Measurements from ENCODE around the gene PKP3. TPM values are rescaled to one million over a fixed set of nuclear protein-coding genes. Genes with fewer than 3 reads are reported as not detected.
"Not testable (repeated sequence)": the region's sequence is repeated elsewhere in the genome, so short reads cannot be mapped to it uniquely, and the experiment has no call there.

Gene PKP3, protein sequence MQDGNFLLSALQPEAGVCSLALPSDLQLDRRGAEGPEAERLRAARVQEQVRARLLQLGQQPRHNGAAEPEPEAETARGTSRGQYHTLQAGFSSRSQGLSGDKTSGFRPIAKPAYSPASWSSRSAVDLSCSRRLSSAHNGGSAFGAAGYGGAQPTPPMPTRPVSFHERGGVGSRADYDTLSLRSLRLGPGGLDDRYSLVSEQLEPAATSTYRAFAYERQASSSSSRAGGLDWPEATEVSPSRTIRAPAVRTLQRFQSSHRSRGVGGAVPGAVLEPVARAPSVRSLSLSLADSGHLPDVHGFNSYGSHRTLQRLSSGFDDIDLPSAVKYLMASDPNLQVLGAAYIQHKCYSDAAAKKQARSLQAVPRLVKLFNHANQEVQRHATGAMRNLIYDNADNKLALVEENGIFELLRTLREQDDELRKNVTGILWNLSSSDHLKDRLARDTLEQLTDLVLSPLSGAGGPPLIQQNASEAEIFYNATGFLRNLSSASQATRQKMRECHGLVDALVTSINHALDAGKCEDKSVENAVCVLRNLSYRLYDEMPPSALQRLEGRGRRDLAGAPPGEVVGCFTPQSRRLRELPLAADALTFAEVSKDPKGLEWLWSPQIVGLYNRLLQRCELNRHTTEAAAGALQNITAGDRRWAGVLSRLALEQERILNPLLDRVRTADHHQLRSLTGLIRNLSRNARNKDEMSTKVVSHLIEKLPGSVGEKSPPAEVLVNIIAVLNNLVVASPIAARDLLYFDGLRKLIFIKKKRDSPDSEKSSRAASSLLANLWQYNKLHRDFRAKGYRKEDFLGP
- total RNA-seq: 57.5 to 65.7 TPM (median 58.8 TPM) in 3 replicates

DNA sequence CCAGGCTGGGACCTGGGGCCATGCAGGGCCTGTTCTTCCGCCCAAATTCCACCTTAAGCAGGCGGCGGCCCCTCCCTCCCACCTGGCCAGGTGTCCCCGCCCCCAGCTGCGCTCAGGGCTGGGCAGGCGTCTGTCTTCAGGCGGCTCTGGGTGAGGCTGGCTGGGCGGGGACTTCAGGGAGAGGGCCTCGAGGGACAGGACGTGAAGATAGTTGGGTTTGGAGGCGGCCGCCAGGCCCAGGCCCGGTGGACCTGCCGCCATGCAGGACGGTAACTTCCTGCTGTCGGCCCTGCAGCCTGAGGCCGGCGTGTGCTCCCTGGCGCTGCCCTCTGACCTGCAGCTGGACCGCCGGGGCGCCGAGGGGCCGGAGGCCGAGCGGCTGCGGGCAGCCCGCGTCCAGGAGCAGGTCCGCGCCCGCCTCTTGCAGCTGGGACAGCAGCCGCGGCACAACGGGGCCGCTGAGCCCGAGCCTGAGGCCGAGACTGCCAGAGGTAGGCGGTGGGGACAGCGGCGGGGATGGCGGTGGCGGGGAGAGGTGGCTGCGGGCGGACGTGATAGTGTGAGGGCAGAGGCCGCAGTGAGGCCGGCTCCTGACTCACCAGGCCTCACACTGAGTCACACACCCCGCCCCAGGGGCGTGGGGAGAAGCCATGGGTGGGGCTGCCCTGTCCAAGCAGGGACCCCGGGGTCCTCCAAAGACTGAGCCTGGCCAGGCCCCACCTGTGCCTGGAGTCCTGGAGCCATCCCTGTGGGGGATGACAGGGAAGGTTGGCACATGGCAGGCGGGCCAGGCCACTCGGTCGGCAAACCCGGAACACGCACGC lies at the start of gene PKP3:
TSS of gene PKP3 (plus strand) at position 176 of the 824 bp plus-strand sequence. CDS start at position 260, 84 bp downstream.
- H3K4me1 Mint-ChIP-seq: peaks cover 20% of the 10 kb centered on the region
- H3K36me3 Mint-ChIP-seq: peaks cover 6% of the 10 kb centered on the region
- TF ChIP-seq, protein P1, sequence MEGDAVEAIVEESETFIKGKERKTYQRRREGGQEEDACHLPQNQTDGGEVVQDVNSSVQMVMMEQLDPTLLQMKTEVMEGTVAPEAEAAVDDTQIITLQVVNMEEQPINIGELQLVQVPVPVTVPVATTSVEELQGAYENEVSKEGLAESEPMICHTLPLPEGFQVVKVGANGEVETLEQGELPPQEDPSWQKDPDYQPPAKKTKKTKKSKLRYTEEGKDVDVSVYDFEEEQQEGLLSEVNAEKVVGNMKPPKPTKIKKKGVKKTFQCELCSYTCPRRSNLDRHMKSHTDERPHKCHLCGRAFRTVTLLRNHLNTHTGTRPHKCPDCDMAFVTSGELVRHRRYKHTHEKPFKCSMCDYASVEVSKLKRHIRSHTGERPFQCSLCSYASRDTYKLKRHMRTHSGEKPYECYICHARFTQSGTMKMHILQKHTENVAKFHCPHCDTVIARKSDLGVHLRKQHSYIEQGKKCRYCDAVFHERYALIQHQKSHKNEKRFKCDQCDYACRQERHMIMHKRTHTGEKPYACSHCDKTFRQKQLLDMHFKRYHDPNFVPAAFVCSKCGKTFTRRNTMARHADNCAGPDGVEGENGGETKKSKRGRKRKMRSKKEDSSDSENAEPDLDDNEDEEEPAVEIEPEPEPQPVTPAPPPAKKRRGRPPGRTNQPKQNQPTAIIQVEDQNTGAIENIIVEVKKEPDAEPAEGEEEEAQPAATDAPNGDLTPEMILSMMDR (IDR thresholded peaks at IDR 0.05; ENCODE audit: unreplicated experiment): no peak
- no peaks in the 10 kb centered on the region for H3K9me3 Mint-ChIP-seq
- peak in 1 of 2 experiments; percentile 67 for DNase-seq (ENCODE audit: low spot score in 2 of 2, unreplicated experiment in 2 of 2)
- H3K27ac Mint-ChIP-seq: peak within 1 kb of the TSS; percentile 93
- H3K4me3 Mint-ChIP-seq: peak within 1 kb of the TSS; percentile 88
- no peaks in the 10 kb centered on the region for H3K27me3 Mint-ChIP-seq (ENCODE audit: low read depth)

- no peak overlapping the region for H3K27ac Mint-ChIP-seq
- no peaks in the 10 kb centered on the region for H3K36me3 Mint-ChIP-seq
- TF ChIP-seq, protein P1 (IDR thresholded peaks at IDR 0.05; ENCODE audit: unreplicated experiment): no peak
- H3K4me1 Mint-ChIP-seq: peaks cover 3% of the 10 kb centered on the region
- H3K27me3 Mint-ChIP-seq (ENCODE audit: low read depth): peaks cover 1% of the 10 kb centered on the region
- no peak overlapping the region for H3K4me3 Mint-ChIP-seq
- no peak for DNase-seq (ENCODE audit: low spot score in 2 of 2, unreplicated experiment in 2 of 2)
- H3K9me3 Mint-ChIP-seq: no peaks in the 10 kb centered on the region
Measured at GRCh38 chr11:344836-345578, 49.0 kb upstream of the PKP3 start.

DNA sequence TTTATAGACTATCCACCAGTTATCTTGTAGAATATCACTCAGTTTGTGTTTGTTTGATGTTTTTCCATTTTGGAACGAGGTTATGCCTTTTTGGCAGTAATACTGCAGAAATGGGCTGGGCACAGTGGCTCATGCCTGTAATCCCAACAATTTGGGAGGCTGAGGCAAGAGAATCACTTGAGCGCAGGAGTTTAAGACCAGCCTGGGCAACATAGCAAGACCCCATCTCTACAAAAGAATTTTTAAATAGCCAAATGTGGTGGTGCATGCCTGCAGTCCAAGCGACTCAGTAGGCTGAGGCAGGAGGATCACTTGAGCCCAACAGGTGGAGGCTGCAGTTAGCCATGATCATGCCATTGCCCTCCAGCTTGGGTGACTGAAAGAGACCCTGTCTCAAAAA lies 47.5 kb upstream of the PKP3 start:
- Mint-ChIP-seq H3K9me3 (no peaks in the 10 kb centered on the region), H3K4me3 (no peak overlapping the region), H3K27me3 (ENCODE audit: low read depth) (no peaks in the 10 kb centered on the region), H3K36me3 (no peaks in the 10 kb centered on the region), H3K27ac (no peak overlapping the region), H3K4me1 (peaks cover 17% of the 10 kb centered on the region)
- DNase-seq (ENCODE audit: low spot score in 2 of 2, unreplicated experiment in 2 of 2): no peak
- TF ChIP-seq, protein P1 (IDR thresholded peaks at IDR 0.05; ENCODE audit: unreplicated experiment): no peak

DNA sequence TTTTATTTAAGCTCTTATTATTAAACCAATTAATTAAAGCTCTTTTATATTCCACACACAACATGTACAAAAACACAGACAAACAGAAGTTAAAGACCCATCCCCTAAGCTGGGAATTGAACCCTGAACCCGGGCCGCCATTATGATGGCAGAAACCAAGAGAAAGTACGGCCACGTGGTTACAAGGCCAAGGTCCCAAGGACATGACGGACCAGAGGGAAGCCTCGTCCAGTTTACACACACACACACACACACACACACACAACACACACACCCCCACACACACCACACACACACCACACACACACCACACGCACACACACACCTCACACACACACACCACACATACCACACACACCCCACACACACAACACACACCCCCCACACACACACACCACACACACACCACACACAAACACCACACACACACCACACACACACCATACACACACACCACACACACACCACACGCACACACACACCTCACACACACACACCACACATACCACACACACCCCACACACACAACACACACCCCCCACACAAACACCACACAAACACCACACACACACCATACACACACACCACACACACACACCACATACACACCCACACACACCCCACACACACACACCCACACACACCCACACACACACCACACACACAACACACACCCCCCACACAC lies 44.6 kb upstream of the PKP3 start:
- not testable (repeated sequence) for H3K27ac Mint-ChIP-seq; H3K9me3 Mint-ChIP-seq; H3K36me3 Mint-ChIP-seq; H3K4me3 Mint-ChIP-seq; H3K27me3 Mint-ChIP-seq (ENCODE audit: low read depth); DNase-seq (ENCODE audit: low spot score in 2 of 2, unreplicated experiment in 2 of 2)
- peaks cover 36% of the 10 kb centered on the region for H3K4me1 Mint-ChIP-seq

- peaks cover 41% of the 10 kb centered on the region for H3K4me1 Mint-ChIP-seq
- DNase-seq (ENCODE audit: low spot score in 2 of 2, unreplicated experiment in 2 of 2); H3K27me3 Mint-ChIP-seq (ENCODE audit: low read depth); H3K36me3 Mint-ChIP-seq; H3K9me3 Mint-ChIP-seq; H3K4me3 Mint-ChIP-seq: not testable (repeated sequence)
- peak overlapping the region; percentile 86 for H3K27ac Mint-ChIP-seq
Measured at GRCh38 chr11:350033-350722, 43.8 kb upstream of the PKP3 start.

Data from mesothelial cell of epicardium (in vitro differentiated cells).